Measurements from ENCODE around the gene CYP27B1.
"Not testable (repeated sequence)": the region's sequence is repeated elsewhere in the genome, so short reads cannot be mapped to it uniquely, and the experiment has no call there.

The CYP27B1 gene

GRCh38 chr12:57717846-57718640 is 48.8 kb downstream of the CYP27B1 start:
- Histone ChIP-seq H3F3A (ENCODE audit: insufficient read depth) (no peaks in the 10 kb centered on the region), H4K20me1 (ENCODE audit: low read depth, low read length) (no peaks in the 10 kb centered on the region)

GRCh38 chr12:57717131-57717530 is 49.7 kb downstream of the CYP27B1 start:
- no peak overlapping the region for H3K27ac ChIP-seq (ENCODE audit: low read depth, low read length)
- H3K9me3 ChIP-seq (ENCODE audit: insufficient read depth, low read length) = no peaks in the 10 kb centered on the region
- no peak overlapping the region for H3K4me2 ChIP-seq (ENCODE audit: low read depth, low read length, poor library complexity, severe bottlenecking)
- no peaks in the 10 kb centered on the region for H3K9me2 ChIP-seq (replicated peaks; ENCODE audit: insufficient read depth, low read length)
- no peaks in the 10 kb centered on the region for H4K20me1 ChIP-seq (ENCODE audit: low read depth, low read length)
- H3K79me2 ChIP-seq (ENCODE audit: insufficient read depth, low read length) = no peaks in the 10 kb centered on the region
- H3K36me3 ChIP-seq (ENCODE audit: low read length) = peaks cover 9% of the 10 kb centered on the region; the same call in 1 of the 2 replicates
- no peaks in the 10 kb centered on the region for H3K27me3 ChIP-seq (ENCODE audit: low read length)
- H3F3A ChIP-seq (ENCODE audit: insufficient read depth) = no peaks in the 10 kb centered on the region
- H3K4me3 ChIP-seq (ENCODE audit: insufficient read depth, low read length, poor library complexity, severe bottlenecking) = no peak overlapping the region
- TF ChIP-seq EZH2phosphoT487 (conservative IDR thresholded peaks at IDR 0.05; ENCODE audit: low read length) = no peak
- no peak overlapping the region for H2AFZ ChIP-seq (ENCODE audit: low read depth, low read length, severe bottlenecking)
- H3K9ac ChIP-seq (ENCODE audit: low read length) = no peak overlapping the region

More at GRCh38 chr12:57717846-57718640, 48.8 kb downstream of the CYP27B1 start:
- TF ChIP-seq CTCF (IDR thresholded peaks at IDR 0.05; ENCODE audit: insufficient read depth, low read length, poor library complexity, severe bottlenecking) (no peak), EZH2phosphoT487 (conservative IDR thresholded peaks at IDR 0.05; ENCODE audit: low read length) (no peak)
- Histone ChIP-seq H2AFZ (ENCODE audit: low read depth, low read length, severe bottlenecking) (no peak overlapping the region), H3K79me2 (ENCODE audit: insufficient read depth, low read length) (no peaks in the 10 kb centered on the region), H3K4me3 (ENCODE audit: insufficient read depth, low read length, poor library complexity, severe bottlenecking) (no peak overlapping the region), H3K36me3 (ENCODE audit: low read length) (0 out of 2 replicates have a peak, but pooled peaks cover 3% of the 10 kb centered on the region), H3K9ac (ENCODE audit: low read length) (no peak overlapping the region), H3K27me3 (ENCODE audit: low read length) (no peaks in the 10 kb centered on the region), H3K9me2 (replicated peaks; ENCODE audit: insufficient read depth, low read length) (no peaks in the 10 kb centered on the region), H3K9me3 (ENCODE audit: insufficient read depth, low read length) (no peaks in the 10 kb centered on the region), H3K4me2 (ENCODE audit: low read depth, low read length, poor library complexity, severe bottlenecking) (no peak overlapping the region), H3K27ac (ENCODE audit: low read depth, low read length) (no peak overlapping the region)

- H3K9me2 ChIP-seq (replicated peaks; ENCODE audit: insufficient read depth, low read length) = no peaks in the 10 kb centered on the region
- TF ChIP-seq CTCF (IDR thresholded peaks at IDR 0.05; ENCODE audit: insufficient read depth, low read length, poor library complexity, severe bottlenecking) = no peak
- no peak for TF ChIP-seq EZH2phosphoT487 (conservative IDR thresholded peaks at IDR 0.05; ENCODE audit: low read length)
- H2AFZ ChIP-seq (ENCODE audit: low read depth, low read length, severe bottlenecking) = no peak overlapping the region
- no peaks in the 10 kb centered on the region for H3K9me3 ChIP-seq (ENCODE audit: insufficient read depth, low read length)
- H3K4me3 ChIP-seq (ENCODE audit: insufficient read depth, low read length, poor library complexity, severe bottlenecking) = no peak overlapping the region
- H3K36me3 ChIP-seq (ENCODE audit: low read length) = peaks cover 14% of the 10 kb centered on the region; the same call in 1 of the 2 replicates
- H3K79me2 ChIP-seq (ENCODE audit: insufficient read depth, low read length) = no peaks in the 10 kb centered on the region
- no peak overlapping the region for H3K9ac ChIP-seq (ENCODE audit: low read length)
- H3K27ac ChIP-seq (ENCODE audit: low read depth, low read length) = no peak overlapping the region
- no peaks in the 10 kb centered on the region for H3F3A ChIP-seq (ENCODE audit: insufficient read depth)
- H4K20me1 ChIP-seq (ENCODE audit: low read depth, low read length) = no peaks in the 10 kb centered on the region
- no peaks in the 10 kb centered on the region for H3K27me3 ChIP-seq (ENCODE audit: low read length)
- H3K4me2 ChIP-seq (ENCODE audit: low read depth, low read length, poor library complexity, severe bottlenecking) = no peak overlapping the region
Measured at GRCh38 chr12:57716305-57716704, 50.6 kb downstream of the CYP27B1 start.

GRCh38 chr12:57715786-57716185 is 51.1 kb downstream of the CYP27B1 start:
- H3K79me2 ChIP-seq (ENCODE audit: insufficient read depth, low read length) = no peaks in the 10 kb centered on the region
- TF ChIP-seq EZH2phosphoT487 (conservative IDR thresholded peaks at IDR 0.05; ENCODE audit: low read length) (no peak), CTCF (IDR thresholded peaks at IDR 0.05; ENCODE audit: insufficient read depth, low read length, poor library complexity, severe bottlenecking) (no peak)
- H3K27ac ChIP-seq (ENCODE audit: low read depth, low read length) = no peak overlapping the region
- H3K4me2 ChIP-seq (ENCODE audit: low read depth, low read length, poor library complexity, severe bottlenecking) = no peak overlapping the region
- H3K4me3 ChIP-seq (ENCODE audit: insufficient read depth, low read length, poor library complexity, severe bottlenecking) = no peak overlapping the region
- H3K36me3 ChIP-seq (ENCODE audit: low read length) = peaks cover 14% of the 10 kb centered on the region; the same call in 1 of the 2 replicates
- H3F3A ChIP-seq (ENCODE audit: insufficient read depth) = no peaks in the 10 kb centered on the region
- no peak overlapping the region for H3K9ac ChIP-seq (ENCODE audit: low read length)
- no peaks in the 10 kb centered on the region for H3K9me2 ChIP-seq (replicated peaks; ENCODE audit: insufficient read depth, low read length)
- no peaks in the 10 kb centered on the region for H3K27me3 ChIP-seq (ENCODE audit: low read length)
- H2AFZ ChIP-seq (ENCODE audit: low read depth, low read length, severe bottlenecking) = no peak overlapping the region
- no peaks in the 10 kb centered on the region for H4K20me1 ChIP-seq (ENCODE audit: low read depth, low read length)
- H3K9me3 ChIP-seq (ENCODE audit: insufficient read depth, low read length) = no peaks in the 10 kb centered on the region

GRCh38 chr12:57715036-57715748 is 51.7 kb downstream of the CYP27B1 start:
- H3K9me2 ChIP-seq (replicated peaks; ENCODE audit: insufficient read depth, low read length); H3K27me3 ChIP-seq (ENCODE audit: low read length); H2AFZ ChIP-seq (ENCODE audit: low read depth, low read length, severe bottlenecking); H3K4me2 ChIP-seq (ENCODE audit: low read depth, low read length, poor library complexity, severe bottlenecking); H3K9ac ChIP-seq (ENCODE audit: low read length); H3K79me2 ChIP-seq (ENCODE audit: insufficient read depth, low read length); H3K27ac ChIP-seq (ENCODE audit: low read depth, low read length); H4K20me1 ChIP-seq (ENCODE audit: low read depth, low read length); H3F3A ChIP-seq (ENCODE audit: insufficient read depth); H3K9me3 ChIP-seq (ENCODE audit: insufficient read depth, low read length); H3K4me3 ChIP-seq (ENCODE audit: insufficient read depth, low read length, poor library complexity, severe bottlenecking): not testable (repeated sequence)
- H3K36me3 ChIP-seq (ENCODE audit: low read length) = peaks cover 14% of the 10 kb centered on the region; the same call in 1 of the 2 replicates

All from SU-DHL-6 (cell line).